Measurements from ENCODE around the gene FUNDC2. TPM values are rescaled to one million over a fixed set of nuclear protein-coding genes. Genes with fewer than 3 reads are reported as not detected.
"Not testable (repeated sequence)": the region's sequence is repeated elsewhere in the genome, so short reads cannot be mapped to it uniquely, and the experiment has no call there.

The FUNDC2 gene
- total and polyA plus RNA-seq, 3 experiments from 2014 or later: 96.4 to 178 (median 104) TPM

DNA sequence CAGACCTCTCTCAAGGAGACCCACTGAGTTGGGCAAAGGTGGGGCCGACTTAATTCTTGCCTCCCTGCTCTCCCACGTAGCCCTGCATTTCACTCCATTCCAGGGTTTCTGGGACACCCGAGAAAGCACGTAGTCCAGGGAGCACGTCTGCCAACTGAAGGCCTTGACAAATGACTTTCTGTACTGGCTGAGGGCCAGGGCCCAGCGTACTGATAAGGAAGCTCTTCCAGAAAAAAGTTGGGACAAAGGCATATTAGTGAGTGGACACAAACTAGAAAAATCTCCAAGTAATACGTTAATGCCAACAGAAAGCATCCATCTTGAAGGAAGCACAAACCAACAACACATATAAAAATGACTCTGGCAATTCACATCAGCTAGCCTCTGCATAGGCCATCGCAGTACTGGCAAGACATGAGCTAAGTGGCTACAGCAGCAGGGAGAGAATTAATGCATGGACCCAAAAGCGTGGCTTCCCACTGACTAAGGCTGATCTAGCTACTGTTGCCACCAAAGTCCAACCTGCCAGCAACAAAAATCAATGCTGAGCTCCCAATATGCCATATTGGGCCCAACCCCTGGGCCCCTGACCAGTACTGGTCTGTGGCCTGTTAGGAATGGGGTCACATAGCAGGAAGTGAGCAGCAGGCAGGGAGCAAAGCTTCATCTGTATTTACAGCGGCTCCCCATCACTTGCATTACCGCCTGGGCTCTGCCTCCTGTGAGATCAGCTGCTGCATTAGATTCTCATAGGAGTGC, 19.6 kb upstream of the FUNDC2 start:
- H3K4me3 Mint-ChIP-seq; POLR2A ChIA-PET; H3K4me1 ChIP-seq (ENCODE audit: insufficient read depth, low read length); H3K4me3 ChIP-seq (ENCODE audit: low read length); H3K27me3 Mint-ChIP-seq; H3K27me3 ChIP-seq (ENCODE audit: insufficient read depth, low read length, poor library complexity, severe bottlenecking); H3K36me3 Mint-ChIP-seq; H3K4me1 Mint-ChIP-seq; H3K9me3 Mint-ChIP-seq; H3K9me3 ChIP-seq (ENCODE audit: low read length); H3K27ac Mint-ChIP-seq; H3K36me3 ChIP-seq (ENCODE audit: insufficient read depth, low read length); H3K27ac ChIP-seq (ENCODE audit: low read depth, low read length); DNase-seq; CTCF ChIA-PET: not testable (repeated sequence)

GRCh38 chrX:155008578-155008977, 18.1 kb upstream of the FUNDC2 start:
- POLR2A ChIA-PET; H3K36me3 ChIP-seq (ENCODE audit: insufficient read depth, low read length); H3K9me3 Mint-ChIP-seq; H3K27ac Mint-ChIP-seq; H3K4me3 Mint-ChIP-seq; H3K4me3 ChIP-seq (ENCODE audit: low read length); CTCF ChIA-PET; H3K36me3 Mint-ChIP-seq; DNase-seq; H3K27me3 ChIP-seq (ENCODE audit: insufficient read depth, low read length, poor library complexity, severe bottlenecking); H3K4me1 ChIP-seq (ENCODE audit: insufficient read depth, low read length); H3K9me3 ChIP-seq (ENCODE audit: low read length); H3K27ac ChIP-seq (ENCODE audit: low read depth, low read length); H3K4me1 Mint-ChIP-seq: not testable (repeated sequence)
- H3K27me3 Mint-ChIP-seq: peaks cover 4 to 16% of the 10 kb centered on the region in 2 donors

DNA sequence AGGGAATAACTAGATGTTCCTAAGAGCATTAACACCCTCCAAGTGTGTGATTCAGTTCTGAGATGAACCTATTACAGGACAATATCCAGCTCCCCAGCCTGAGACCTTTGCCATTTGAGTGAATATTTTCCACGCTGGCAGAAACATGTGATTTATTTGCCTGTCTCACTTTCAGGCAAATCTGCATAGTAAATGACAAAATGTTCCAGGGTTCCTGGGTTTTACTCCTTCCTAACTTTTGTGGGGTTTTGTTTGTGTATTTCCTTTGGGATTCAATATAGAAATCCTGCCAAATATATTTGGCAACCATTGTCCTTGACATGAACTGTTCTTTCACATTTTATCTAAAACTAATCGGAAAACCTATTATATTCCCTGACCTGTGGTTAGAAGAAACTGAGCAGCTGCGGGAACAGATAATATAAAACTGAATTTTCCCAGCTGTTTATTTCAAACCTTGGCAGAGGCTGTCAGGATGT, 16.6 kb upstream of the FUNDC2 start:
- Histone ChIP-seq H3K4me3 (ENCODE audit: low read length) (no peak overlapping the region), H3K27ac (ENCODE audit: low read depth, low read length) (peak overlapping the region; percentile 24), H3K27me3 (ENCODE audit: insufficient read depth, low read length, poor library complexity, severe bottlenecking) (no peaks in the 10 kb centered on the region), H3K9me3 (ENCODE audit: low read length) (no peaks in the 10 kb centered on the region), H3K4me1 (ENCODE audit: insufficient read depth, low read length) (no peaks in the 10 kb centered on the region), H3K36me3 (ENCODE audit: insufficient read depth, low read length) (no peaks in the 10 kb centered on the region)
- CTCF ChIA-PET: no interaction called here
- peaks cover 1 to 16% of the 10 kb centered on the region in 2 donors for H3K27me3 Mint-ChIP-seq
- H3K9me3 Mint-ChIP-seq: peaks cover 0 to 2% (median 0%) of the 10 kb centered on the region in 5 donors
- H3K36me3 Mint-ChIP-seq: peaks cover 0 to 2% (median 0%) of the 10 kb centered on the region in 3 donors
- no peaks in the 10 kb centered on the region for H3K4me1 Mint-ChIP-seq
- no peak for DNase-seq
- no peak overlapping the region for H3K4me3 Mint-ChIP-seq
- H3K27ac Mint-ChIP-seq: no peak overlapping the region
- POLR2A ChIA-PET: no interaction called here

DNA sequence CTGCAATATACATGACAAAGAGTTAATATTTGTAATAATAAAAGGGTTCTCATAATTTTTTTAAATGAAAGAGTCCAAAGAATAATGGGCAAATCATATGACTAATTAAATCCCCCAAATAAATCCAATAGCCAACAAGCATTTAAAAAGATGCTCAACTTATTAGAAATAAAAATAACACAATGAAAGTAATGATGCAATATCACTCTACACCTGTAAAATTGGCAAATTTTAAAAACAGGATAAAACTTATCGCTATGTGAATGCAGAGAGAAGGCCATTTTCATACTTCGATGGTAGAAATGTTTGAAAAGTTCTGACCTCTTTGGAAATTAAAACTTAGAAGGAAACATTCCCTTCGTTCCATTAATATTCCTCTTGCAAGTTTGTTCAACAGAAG, 6.1 kb upstream of the FUNDC2 start:
- Histone ChIP-seq H3K36me3 (ENCODE audit: insufficient read depth, low read length) (no peaks in the 10 kb centered on the region), H3K4me1 (ENCODE audit: insufficient read depth, low read length) (no peaks in the 10 kb centered on the region), H3K27me3 (ENCODE audit: insufficient read depth, low read length, poor library complexity, severe bottlenecking) (no peaks in the 10 kb centered on the region), H3K27ac (ENCODE audit: low read depth, low read length) (peak overlapping the region; percentile 31), H3K9me3 (ENCODE audit: low read length) (no peaks in the 10 kb centered on the region), H3K4me3 (ENCODE audit: low read length) (no peak overlapping the region)
- H3K9me3 Mint-ChIP-seq: no peaks in the 10 kb centered on the region
- CTCF ChIA-PET: no interaction called here
- POLR2A ChIA-PET: no interaction called here
- no peak overlapping the region for H3K4me3 Mint-ChIP-seq
- H3K27ac Mint-ChIP-seq: no peak overlapping the region
- H3K36me3 Mint-ChIP-seq: no peaks in the 10 kb centered on the region
- no peaks in the 10 kb centered on the region for H3K4me1 Mint-ChIP-seq
- peaks cover 0 to 6% of the 10 kb centered on the region in 2 donors for H3K27me3 Mint-ChIP-seq
- no peak for DNase-seq

DNA sequence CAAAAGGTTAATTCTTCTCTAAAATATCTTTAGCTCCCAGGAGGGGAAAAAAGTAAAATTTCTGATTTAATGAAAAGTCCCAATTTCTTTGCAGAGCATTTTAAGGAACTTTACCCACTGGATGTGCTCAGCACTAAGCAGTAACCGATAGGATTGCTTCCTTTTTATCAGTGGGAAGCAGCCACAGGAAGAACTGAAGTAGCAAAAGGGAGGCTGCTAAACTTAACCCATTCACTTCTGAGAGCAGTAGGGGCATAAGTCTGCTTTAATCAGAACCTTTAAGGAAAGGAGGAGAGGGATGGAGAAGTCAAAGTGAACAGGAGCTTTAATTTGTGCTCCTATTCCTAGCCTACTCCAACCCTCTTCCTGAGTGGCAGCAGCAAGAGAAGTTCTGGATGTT, 4.1 kb upstream of the FUNDC2 start, which contains the start of gene F8:
TSS of gene F8 (minus strand) at position 139 of the 400 bp plus-strand sequence. CDS start 171 bp downstream, outside the sequence.
- Mint-ChIP-seq H3K27me3 (peaks cover 0 to 4% of the 10 kb centered on the region in 2 donors), H3K4me3 (no peak within 1 kb of the TSS), H3K9me3 (no peaks in the 10 kb centered on the region), H3K36me3 (peaks cover 0 to 3% (median 0%) of the 10 kb centered on the region in 3 donors), H3K4me1 (peaks cover under 1 to 7% (median 2%) of the 10 kb centered on the region in 3 donors), H3K27ac (peak within 1 kb of the TSS in 3 of 8 donors; percentile 14 to 72 (median 70))
- H3K36me3 ChIP-seq (ENCODE audit: insufficient read depth, low read length): no peaks in the 10 kb centered on the region
- no peaks in the 10 kb centered on the region for H3K4me1 ChIP-seq (ENCODE audit: insufficient read depth, low read length)
- no peaks in the 10 kb centered on the region for H3K27me3 ChIP-seq (ENCODE audit: insufficient read depth, low read length, poor library complexity, severe bottlenecking)
- no peak for DNase-seq
- no peak within 1 kb of the TSS for H3K4me3 ChIP-seq (ENCODE audit: low read length)
- ChIA-PET POLR2A (no interaction called here), CTCF (no interaction called here)
- no peaks in the 10 kb centered on the region for H3K9me3 ChIP-seq (ENCODE audit: low read length)
- H3K27ac ChIP-seq (ENCODE audit: low read depth, low read length): no peak within 1 kb of the TSS

DNA sequence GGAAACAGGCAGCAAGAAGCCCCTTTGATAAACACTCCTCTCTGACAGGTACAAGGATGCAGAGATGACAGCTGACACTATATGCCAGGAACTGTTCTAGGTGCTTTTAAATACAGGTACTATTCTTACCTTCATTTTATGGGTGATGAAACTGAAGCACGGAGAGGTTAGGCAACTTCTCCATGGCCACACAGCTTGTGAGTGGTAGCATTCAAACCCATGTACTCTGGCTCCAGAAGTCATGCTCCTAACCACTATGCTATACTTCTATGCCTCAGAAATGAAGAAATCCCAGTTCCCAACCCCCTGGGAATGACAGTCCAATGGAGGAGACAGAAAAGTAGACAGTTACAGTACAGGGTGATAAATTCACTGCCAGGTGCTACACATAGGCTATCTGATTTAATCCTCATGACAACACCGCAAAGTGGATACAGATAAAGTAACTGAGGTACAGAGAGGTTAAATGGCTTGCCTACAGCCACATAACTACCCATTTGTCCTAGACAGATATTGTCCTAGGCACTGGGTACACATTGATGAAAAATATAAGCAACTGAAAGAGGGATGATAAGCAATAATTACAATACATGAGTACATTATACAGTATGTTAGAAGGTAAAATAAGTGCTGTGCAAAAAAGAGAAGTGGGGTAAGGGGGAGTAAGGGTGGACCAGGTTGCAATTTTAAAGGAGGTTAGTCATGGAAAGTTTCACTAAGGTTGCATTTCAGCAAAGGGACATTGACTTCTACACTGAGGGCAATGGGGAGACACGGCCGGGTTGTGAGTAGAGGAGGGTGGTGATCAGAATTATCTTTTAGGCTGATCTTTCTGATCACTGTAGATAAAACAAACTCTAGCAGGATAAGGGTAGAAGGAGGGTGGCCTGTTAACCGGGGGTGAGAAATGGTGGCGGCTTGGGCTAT, 2.5 kb upstream of the FUNDC2 start:
- POLR2A ChIA-PET: no interaction called here
- Histone ChIP-seq H3K4me3 (ENCODE audit: low read length) (no peak overlapping the region), H3K9me3 (ENCODE audit: low read length) (no peaks in the 10 kb centered on the region), H3K36me3 (ENCODE audit: insufficient read depth, low read length) (no peaks in the 10 kb centered on the region), H3K27ac (ENCODE audit: low read depth, low read length) (no peak overlapping the region), H3K4me1 (ENCODE audit: insufficient read depth, low read length) (peaks cover 14% of the 10 kb centered on the region), H3K27me3 (ENCODE audit: insufficient read depth, low read length, poor library complexity, severe bottlenecking) (no peaks in the 10 kb centered on the region)
- DNase-seq: no peak
- Mint-ChIP-seq H3K4me1 (peaks cover 16 to 23% (median 18%) of the 10 kb centered on the region in 3 donors), H3K4me3 (peak overlapping the region in 2 of 7 donors; percentile 24 to 63), H3K27ac (peak overlapping the region in 1 of 8 donors; percentile 72), H3K27me3 (peaks cover 0 to 8% of the 10 kb centered on the region in 2 donors), H3K36me3 (peaks cover 0 to 3% (median 0%) of the 10 kb centered on the region in 3 donors), H3K9me3 (no peaks in the 10 kb centered on the region)
- CTCF ChIA-PET: no interaction called here

DNA sequence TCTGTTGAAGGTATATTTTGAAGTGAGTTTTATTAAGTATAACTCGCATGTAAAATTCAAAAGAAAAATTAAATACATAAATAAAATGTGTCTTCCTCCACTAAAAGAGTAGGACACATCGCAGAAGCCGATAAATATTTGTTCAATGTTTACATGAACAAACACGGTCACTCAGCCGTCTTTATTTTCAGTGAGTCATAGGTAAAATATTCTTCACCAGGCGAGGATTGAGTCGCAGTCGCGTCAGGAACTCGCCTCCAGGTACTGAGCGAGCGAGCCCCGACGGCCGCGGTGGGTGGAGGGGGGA, 271 bp upstream of the FUNDC2 start:
- no peaks in the 10 kb centered on the region for H3K9me3 ChIP-seq (ENCODE audit: low read length)
- H3K4me3 ChIP-seq (ENCODE audit: low read length): no peak overlapping the region
- Mint-ChIP-seq H3K36me3 (peaks cover 0 to 4% (median 0%) of the 10 kb centered on the region in 3 donors), H3K9me3 (no peaks in the 10 kb centered on the region), H3K27me3 (peaks cover 0 to 4% of the 10 kb centered on the region in 2 donors), H3K27ac (peak overlapping the region; percentile 76 to 98 (median 94)), H3K4me1 (peaks cover 20 to 32% (median 21%) of the 10 kb centered on the region in 3 donors), H3K4me3 (peak overlapping the region; percentile 67 to 98 (median 90))
- POLR2A ChIA-PET: interaction anchor here (0.7 to 1.4 kb wide), 6 partner anchors 11 to 237 kb away, joined by 3 to 12 read pairs (median 6); partner anchors contain the start of genes BRCC3 and VBP1
- no peaks in the 10 kb centered on the region for H3K27me3 ChIP-seq (ENCODE audit: insufficient read depth, low read length, poor library complexity, severe bottlenecking)
- CTCF ChIA-PET: interaction anchor here (1.1 to 1.4 kb wide), 2 partner anchors 30 to 191 kb away, joined by 4 to 7 read pairs; no protein-coding TSS in a partner anchor
- H3K4me1 ChIP-seq (ENCODE audit: insufficient read depth, low read length): peaks cover 14% of the 10 kb centered on the region
- H3K36me3 ChIP-seq (ENCODE audit: insufficient read depth, low read length): no peaks in the 10 kb centered on the region
- peak overlapping the region; percentile 65 for H3K27ac ChIP-seq (ENCODE audit: low read depth, low read length)
- no peak for DNase-seq

Measured in CD8-positive, alpha-beta memory T cell (primary cell).